Astrocyte (in vitro differentiated cells and primary cell): ENCODE results near the gene RTEL1.

Experiments
- CTCF ChIP-seq: IDR thresholded peaks from 2 replicates; pipeline ENCODE4 v1.5.1; 2011; ENCODE audit warnings: low read depth, mild to moderate bottlenecking, inconsistent platforms, low read length, moderate library complexity; ENCODE audit not compliant: insufficient read depth
- EZH2 ChIP-seq: IDR thresholded peaks from 2 replicates; pipeline ENCODE4 v1.6.1; 2012; ENCODE audit warnings: mild to moderate bottlenecking, low read length, inconsistent platforms; ENCODE audit not compliant: insufficient read depth

GRCh38 chr20:63682384-63683139 lies 24.4 kb downstream of the RTEL1 start:
- TF ChIP-seq CTCF (no peak), EZH2 (no peak)
